HG02642 (cell line): ENCODE measurements around the gene CADPS.

Experiments
- ATAC-seq: cut with Tn5 transposase; IDR thresholded peaks from one replicate; pipeline ENCODE4 v1.9.1; 2021; ENCODE audit warnings: mild to moderate bottlenecking; ENCODE audit not compliant: unreplicated experiment, poor library complexity

The CADPS gene

DNA sequence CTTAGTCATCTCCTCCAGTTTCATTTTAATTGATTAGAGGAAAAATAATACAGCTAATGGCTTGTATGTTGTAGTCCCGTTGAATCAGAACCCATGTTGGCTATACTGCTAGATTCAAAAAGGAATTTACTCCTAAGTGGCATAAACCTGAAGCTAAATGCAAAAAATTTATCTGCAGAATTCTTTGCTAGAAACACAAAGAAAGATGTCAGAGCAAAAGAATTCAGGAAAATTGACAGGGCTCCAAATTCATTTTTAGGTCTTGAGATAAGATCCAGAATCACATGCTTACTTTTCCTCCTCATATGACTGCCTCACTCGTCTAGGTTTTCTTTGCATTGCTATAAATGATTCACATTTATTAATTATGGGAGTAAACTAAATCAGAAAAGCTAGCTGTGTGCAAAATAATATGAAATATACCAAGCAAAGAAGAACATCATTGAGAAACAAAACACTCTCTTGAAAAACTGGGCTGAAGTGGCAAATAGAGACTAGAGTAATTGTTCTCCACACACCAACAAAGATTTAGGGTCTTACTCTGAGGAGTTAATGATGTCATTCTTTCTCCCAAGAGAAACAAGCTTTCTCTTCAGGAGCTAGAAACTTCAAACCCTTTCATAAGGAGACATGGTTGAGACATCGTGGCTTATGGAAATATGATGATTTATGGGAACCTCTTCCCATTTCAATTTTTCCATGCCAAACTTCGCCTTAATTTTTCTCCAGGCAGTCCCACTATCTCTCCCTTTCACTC lies 407.1 kb downstream of the CADPS start:
- ATAC-seq, result no peak

- ATAC-seq, result no peak
Observed at GRCh38 chr3:62462788-62463187, 412.4 kb downstream of the CADPS start.

DNA sequence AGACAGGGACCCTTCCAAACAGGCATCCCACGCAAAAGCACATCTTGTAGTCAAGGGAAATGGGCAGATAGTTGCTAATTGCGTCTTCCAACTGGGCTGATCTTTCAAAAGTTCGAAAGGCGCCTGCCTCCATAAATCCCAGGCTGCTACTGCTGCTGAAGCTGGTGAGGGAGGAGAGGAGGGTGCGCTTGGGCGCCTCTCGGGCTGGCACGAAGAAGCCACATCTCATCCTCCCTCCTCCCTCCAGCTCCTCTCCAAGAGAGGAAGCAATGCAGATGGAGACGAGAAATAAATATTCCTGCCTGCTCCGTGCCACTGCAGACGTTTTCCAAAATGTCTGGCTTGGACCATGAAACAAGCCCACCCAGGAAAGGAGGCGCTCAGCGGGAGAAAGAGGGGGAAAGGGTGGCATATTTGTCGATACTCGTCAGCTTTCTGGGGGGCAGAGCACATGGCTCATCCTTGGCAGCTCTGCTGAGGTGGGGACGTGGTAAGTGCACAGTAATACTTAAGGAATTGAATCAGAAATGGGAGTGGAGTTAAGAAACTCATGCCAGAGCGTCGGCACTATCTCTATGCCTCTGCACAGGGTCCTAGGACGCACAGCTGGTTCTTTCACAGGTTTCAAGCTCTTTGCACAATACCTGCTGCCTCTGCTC lies 413.0 kb downstream of the CADPS start:
- ATAC-seq, result no peak

- no peak for ATAC-seq
Observed at GRCh38 chr3:62454916-62455315, 420.3 kb downstream of the CADPS start.

- no peak for ATAC-seq
Observed at GRCh38 chr3:62453448-62453847, 421.8 kb downstream of the CADPS start.

DNA sequence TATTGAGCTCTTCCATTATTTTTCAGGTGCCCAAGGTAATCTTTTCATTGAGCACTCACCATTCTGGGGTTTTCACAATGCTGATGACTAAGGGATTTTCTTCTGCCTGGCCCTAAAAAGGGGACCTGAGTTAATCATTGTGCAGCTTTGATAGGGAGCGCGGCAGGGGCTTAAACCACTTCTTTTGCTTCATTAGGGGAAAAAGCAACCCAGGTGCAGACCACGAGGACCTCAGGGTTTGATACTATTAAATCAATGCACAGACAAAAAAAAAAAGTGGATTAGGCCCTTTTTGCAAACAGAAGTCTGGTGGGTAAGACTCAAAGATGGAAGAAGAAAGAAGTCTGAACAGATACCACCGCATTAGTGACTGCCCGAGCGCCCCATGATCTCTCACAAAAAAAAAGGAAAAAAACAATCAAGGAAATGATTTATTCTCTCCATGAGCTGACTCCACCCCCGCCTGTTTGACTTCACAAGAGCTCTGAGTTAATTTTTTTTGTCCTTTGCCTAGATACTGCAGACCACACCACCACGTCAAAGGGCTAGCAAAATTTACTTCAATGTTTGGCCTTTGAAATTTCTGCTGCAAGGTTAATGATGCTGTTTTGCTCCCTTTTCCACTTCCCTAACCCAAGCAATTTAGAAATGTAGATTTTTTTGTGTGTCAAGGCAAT lies 423.9 kb downstream of the CADPS start:
- ATAC-seq, result no peak

DNA sequence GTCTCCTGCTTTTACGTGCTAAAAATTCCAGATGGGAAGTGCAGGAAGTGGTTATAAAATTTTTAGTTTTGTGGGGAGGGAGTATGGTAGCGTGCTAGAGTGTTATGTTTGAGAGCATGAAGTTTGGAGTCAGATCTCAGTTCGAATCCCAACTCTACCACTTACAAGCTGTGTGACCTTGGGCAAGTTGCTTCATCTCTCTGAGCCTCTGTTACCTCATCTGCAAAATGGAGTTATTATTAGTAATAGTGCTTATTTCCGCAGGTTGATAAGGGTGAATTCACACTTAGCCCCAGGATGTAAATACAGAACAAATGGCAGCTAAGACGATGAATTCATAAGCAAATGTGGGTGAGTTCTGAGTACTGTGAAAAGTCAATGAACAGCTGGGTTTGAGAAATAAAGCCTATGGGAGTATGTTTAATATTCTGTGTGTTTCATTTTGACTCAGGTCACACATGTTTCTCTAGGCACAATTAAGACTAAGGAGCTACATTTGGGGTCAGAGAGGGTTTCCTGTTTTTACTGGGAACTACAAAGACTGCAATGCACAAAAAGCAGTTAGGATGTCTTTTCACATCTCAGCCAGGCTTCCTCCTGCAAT lies 428.8 kb downstream of the CADPS start:
- ATAC-seq, result no peak

DNA sequence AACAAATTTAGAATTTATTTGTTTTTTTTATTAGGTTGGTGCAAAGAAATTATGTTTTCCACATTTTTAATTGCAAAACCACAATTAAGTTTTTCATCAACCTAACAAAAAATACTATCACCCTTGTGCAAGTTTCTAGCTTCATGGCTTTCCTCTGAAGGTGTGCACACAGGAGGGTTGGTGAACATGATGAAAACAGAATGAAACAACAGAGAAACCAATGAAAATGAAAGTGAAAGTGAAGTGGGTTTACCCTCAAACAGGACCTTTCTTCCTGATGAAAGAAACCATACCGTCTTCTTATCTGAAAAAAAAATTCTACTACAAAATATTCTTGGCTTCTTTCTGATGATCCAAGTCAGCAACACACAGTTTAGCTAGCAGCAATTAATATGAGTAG lies 429.9 kb downstream of the CADPS start:
- ATAC-seq, result no peak

- no peak for ATAC-seq
Observed at GRCh38 chr3:62439978-62440377, 435.2 kb downstream of the CADPS start.

GRCh38 chr3:62439176-62439813 lies 435.9 kb downstream of the CADPS start:
- ATAC-seq, result no peak

DNA sequence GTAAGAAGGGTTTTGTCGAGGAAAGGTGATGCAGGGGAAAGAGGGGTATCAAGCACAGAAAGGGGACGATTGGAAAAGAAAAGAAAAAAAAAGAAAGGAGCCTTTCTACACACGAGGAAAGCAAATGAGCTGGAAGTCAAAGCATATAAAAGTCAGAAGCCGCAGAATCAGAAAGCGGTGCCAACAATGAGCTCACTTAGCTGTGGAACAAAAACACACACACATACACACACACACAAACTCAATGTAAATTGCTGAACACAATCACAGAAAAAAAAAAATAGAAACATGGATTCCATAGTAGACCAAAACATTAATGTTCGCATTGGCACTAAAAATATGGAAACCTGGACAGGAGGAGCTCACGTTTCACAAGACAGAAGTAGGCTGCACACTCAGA lies 438.4 kb downstream of the CADPS start:
- no peak for ATAC-seq

DNA sequence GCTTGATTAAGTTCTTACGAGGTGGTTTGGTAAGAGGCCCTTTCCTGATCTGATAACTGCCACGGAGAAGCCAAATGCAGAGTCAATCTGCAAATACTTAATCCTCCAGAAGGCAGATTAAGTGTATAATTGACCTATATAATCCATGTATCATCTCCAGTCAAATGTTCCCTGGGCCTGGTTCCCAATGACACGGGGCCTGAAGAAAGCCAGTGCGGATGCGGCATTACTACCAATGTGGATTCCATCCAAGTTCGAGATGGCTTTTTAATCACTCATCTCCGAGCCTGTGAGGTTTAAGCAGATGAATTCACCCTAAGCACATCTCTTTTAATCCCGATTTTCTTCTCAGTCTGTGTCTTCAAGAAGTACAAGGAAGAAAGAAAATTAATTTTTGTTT lies 441.8 kb downstream of the CADPS start:
- ATAC-seq, result no peak

GRCh38 chr3:62421207-62421606 lies 454.0 kb downstream of the CADPS start:
- no peak for ATAC-seq

DNA sequence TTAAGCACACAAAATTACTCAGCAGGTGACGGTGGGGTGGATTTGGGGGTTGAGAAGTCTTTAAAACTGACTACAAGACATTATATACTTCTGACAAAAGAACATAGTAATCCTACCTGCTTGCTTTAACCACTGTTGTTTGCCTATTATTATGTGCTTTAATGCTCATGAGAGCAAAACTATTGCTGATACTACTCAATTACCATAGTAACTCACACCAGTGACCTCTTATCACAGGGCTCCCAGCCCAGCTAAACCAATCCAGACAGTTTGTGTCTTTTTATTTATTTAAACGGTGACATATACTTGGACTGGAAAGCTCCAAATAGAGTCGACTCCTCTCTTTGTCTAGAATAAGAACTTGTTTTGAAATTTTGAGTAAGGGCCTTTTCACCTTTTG lies 459.1 kb downstream of the CADPS start:
- no peak for ATAC-seq

DNA sequence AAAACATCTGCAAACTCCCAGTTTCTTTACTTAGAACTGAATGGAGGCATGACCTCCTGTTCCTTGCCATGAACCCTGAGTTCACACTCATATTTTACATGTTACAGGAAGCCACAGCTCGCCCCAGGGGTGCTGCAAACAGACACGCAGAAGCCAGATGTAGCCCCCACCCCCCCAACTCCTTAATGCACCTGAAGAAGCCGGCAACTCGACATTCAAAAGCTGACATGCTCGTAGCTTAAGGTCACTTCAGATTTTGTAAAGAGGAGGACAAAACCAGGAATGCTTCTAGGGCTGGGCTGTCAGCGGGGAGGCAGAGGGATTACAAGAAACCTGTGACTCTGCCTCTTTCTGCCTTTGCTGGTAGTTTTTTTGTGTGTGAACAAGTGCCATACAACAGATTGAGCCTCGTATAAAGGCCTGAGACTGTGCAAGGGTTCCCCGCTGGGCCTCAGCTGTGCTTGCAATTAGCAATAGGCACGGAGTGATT lies 459.9 kb downstream of the CADPS start:
- ATAC-seq, result no peak

- ATAC-seq, result no peak
Observed at GRCh38 chr3:62414786-62415185, 460.4 kb downstream of the CADPS start.

DNA sequence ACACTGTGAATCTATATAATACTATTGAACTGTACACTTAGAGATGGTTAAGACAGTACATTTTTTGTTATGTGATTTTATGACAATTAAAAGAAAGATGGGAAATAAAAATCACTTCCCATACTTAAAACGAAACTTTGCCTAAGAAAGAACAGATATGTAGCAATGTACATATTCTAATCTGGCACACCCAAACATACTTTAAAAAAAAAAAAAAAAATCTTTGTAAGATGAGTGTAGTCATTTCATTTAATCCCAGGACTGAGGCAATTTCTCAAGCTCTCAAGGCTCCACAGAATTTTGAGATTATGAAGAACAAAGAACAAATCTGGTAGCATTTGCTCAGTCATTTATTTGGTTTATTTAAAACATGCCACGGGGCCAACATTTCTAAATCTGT lies 461.5 kb downstream of the CADPS start:
- no peak for ATAC-seq

GRCh38 chr3:62406945-62407344 lies 468.3 kb downstream of the CADPS start:
- ATAC-seq, result no peak

DNA sequence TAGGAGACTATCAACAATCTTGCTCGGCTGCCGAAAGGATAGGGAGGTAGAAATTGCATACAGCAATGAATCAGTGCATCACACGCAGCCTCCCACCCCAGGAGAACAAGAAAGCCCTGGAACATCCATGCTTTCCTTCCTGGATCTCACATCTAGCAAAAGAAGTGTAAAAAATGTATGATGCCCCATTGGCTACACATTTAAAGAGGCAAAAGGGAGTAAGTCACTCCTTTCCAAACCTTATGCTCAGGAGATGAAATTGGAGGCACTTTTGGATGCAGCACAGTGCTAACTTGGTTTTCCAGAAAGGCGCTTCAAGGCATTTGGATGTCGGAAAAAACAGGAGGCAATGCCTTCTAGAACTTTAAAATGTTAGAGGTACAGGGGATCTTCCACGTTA lies 469.6 kb downstream of the CADPS start:
- no peak for ATAC-seq

- no peak for ATAC-seq
Observed at GRCh38 chr3:62405135-62405534, 470.1 kb downstream of the CADPS start.

- no peak for ATAC-seq
Observed at GRCh38 chr3:62404321-62404720, 470.9 kb downstream of the CADPS start.
